Activated naive CD4-positive, alpha-beta T cell treated with anti-CD3 and anti-CD28 coated beads, Interleukin-2, amount 10 ng/mL, durations not matched to agents 7 days and 5 days (primary cell): ENCODE measurements around the gene SYCE3.
"Not testable (repeated sequence)": the region's sequence is repeated elsewhere in the genome, so short reads cannot be mapped to it uniquely, and the experiment has no call there.

Experiments used
- CTCF ChIA-PET: fragments of 350-600 bp; sonication (Branson Sonifier 250); formaldehyde crosslinking; loops from one replicate; lab custom pipeline; 2021; ENCODE audit warnings: antibody characterized with exemption; lab: Charles Lee
- DNase-seq: peaks from one replicate; pipeline ENCODE4 v3.0.0-alpha.2; 2020
- H3K27ac Mint-ChIP-seq: one replicate; pipeline ENCODE4 v1.8.0; 2021; ENCODE audit warnings: mild to moderate bottlenecking, moderate library complexity, mixed read lengths
- H3K27me3 Mint-ChIP-seq: one replicate; pipeline ENCODE4 v1.8.0; 2021; ENCODE audit warnings: mild to moderate bottlenecking, mixed read lengths
- H3K36me3 Mint-ChIP-seq: one replicate; pipeline ENCODE4 v1.8.0; 2021; ENCODE audit warnings: mixed read lengths
- H3K4me1 Mint-ChIP-seq: one replicate; pipeline ENCODE4 v1.8.0; 2021; ENCODE audit warnings: mixed read lengths
- H3K4me3 Mint-ChIP-seq: one replicate; pipeline ENCODE4 v1.8.0; 2021; ENCODE audit warnings: mild to moderate bottlenecking, moderate library complexity, mixed read lengths
- H3K9me3 Mint-ChIP-seq: one replicate; pipeline ENCODE4 v1.8.0; 2021; ENCODE audit warnings: mixed read lengths

SYCE3 gene

GRCh38 chr22:50562523-50563412, at the start of gene SYCE3:
Gene SYCE3 (minus strand): TSS chr22:50562919. CDS start chr22:50556405, 6,514 bp downstream.
- Mint-ChIP-seq H3K9me3 (no peaks in the 10 kb centered on the region), H3K4me3 (peak within 1 kb of the TSS; percentile 83), H3K27ac (peak within 1 kb of the TSS; percentile 83), H3K27me3 (peaks cover 66% of the 10 kb centered on the region), H3K36me3 (peaks cover 1% of the 10 kb centered on the region), H3K4me1 (peaks cover 22% of the 10 kb centered on the region)
- DNase-seq = peak; percentile 98
- CTCF ChIA-PET = interaction anchor here (0.7 to 4.3 kb wide), 13 partner anchors 10 to 55 kb away, joined by 3 to 28 read pairs (median 3); partner anchors contain the start of genes CPT1B, KLHDC7B, LMF2 and NCAPH2

GRCh38 chr22:50612168-50612527, 49.4 kb upstream of the SYCE3 start:
- peaks cover 71% of the 10 kb centered on the region for H3K27me3 Mint-ChIP-seq
- no peak for DNase-seq
- CTCF ChIA-PET = no interaction called here
- H3K27ac Mint-ChIP-seq = no peak overlapping the region
- H3K9me3 Mint-ChIP-seq = no peaks in the 10 kb centered on the region
- H3K4me3 Mint-ChIP-seq = no peak overlapping the region
- H3K4me1 Mint-ChIP-seq = peaks cover 14% of the 10 kb centered on the region
- H3K36me3 Mint-ChIP-seq = no peaks in the 10 kb centered on the region

- CTCF ChIA-PET = no interaction called here
- H3K36me3 Mint-ChIP-seq = no peaks in the 10 kb centered on the region
- no peak overlapping the region for H3K4me3 Mint-ChIP-seq
- peaks cover 14% of the 10 kb centered on the region for H3K4me1 Mint-ChIP-seq
- peaks cover 77% of the 10 kb centered on the region for H3K27me3 Mint-ChIP-seq
- H3K27ac Mint-ChIP-seq = no peak overlapping the region
- no peaks in the 10 kb centered on the region for H3K9me3 Mint-ChIP-seq
- DNase-seq = no peak
These were observed 48.8 kb upstream of the SYCE3 start for GRCh38 chr22:50611341-50612060.

GRCh38 chr22:50610581-50610980, 47.9 kb upstream of the SYCE3 start:
- no peaks in the 10 kb centered on the region for H3K9me3 Mint-ChIP-seq

GRCh38 chr22:50610041-50610451, 47.3 kb upstream of the SYCE3 start:
- peaks cover 14% of the 10 kb centered on the region for H3K4me1 Mint-ChIP-seq
- H3K4me3 Mint-ChIP-seq = no peak overlapping the region
- peaks cover 92% of the 10 kb centered on the region for H3K27me3 Mint-ChIP-seq
- no peaks in the 10 kb centered on the region for H3K36me3 Mint-ChIP-seq
- no peaks in the 10 kb centered on the region for H3K9me3 Mint-ChIP-seq
- no peak for DNase-seq
- CTCF ChIA-PET = no interaction called here
- no peak overlapping the region for H3K27ac Mint-ChIP-seq

More at GRCh38 chr22:50610581-50610980, 47.9 kb upstream of the SYCE3 start:
- no peak for DNase-seq
- Mint-ChIP-seq H3K4me3 (no peak overlapping the region), H3K27me3 (peaks cover 86% of the 10 kb centered on the region), H3K4me1 (peaks cover 14% of the 10 kb centered on the region), H3K27ac (no peak overlapping the region), H3K36me3 (no peaks in the 10 kb centered on the region)
- CTCF ChIA-PET = no interaction called here

GRCh38 chr22:50609599-50609998, 46.9 kb upstream of the SYCE3 start:
- peaks cover 14% of the 10 kb centered on the region for H3K4me1 Mint-ChIP-seq
- no peaks in the 10 kb centered on the region for H3K9me3 Mint-ChIP-seq
- CTCF ChIA-PET = no interaction called here
- H3K4me3 Mint-ChIP-seq = no peak overlapping the region
- peaks cover 96% of the 10 kb centered on the region for H3K27me3 Mint-ChIP-seq
- DNase-seq = no peak
- H3K27ac Mint-ChIP-seq = no peak overlapping the region
- H3K36me3 Mint-ChIP-seq = no peaks in the 10 kb centered on the region

- CTCF ChIA-PET = no interaction called here
These were observed 46.3 kb upstream of the SYCE3 start for GRCh38 chr22:50608996-50609395.

GRCh38 chr22:50608058-50608840, 45.5 kb upstream of the SYCE3 start:
- H3K4me3 Mint-ChIP-seq, DNase-seq, H3K9me3 Mint-ChIP-seq, H3K36me3 Mint-ChIP-seq, H3K27ac Mint-ChIP-seq, H3K4me1 Mint-ChIP-seq, CTCF ChIA-PET: not testable (repeated sequence)
- peaks cover 96% of the 10 kb centered on the region for H3K27me3 Mint-ChIP-seq

More at GRCh38 chr22:50608996-50609395, 46.3 kb upstream of the SYCE3 start:
- peaks cover 10% of the 10 kb centered on the region for H3K4me1 Mint-ChIP-seq
- DNase-seq = no peak
- H3K27ac Mint-ChIP-seq = no peak overlapping the region
- no peaks in the 10 kb centered on the region for H3K36me3 Mint-ChIP-seq
- H3K9me3 Mint-ChIP-seq = no peaks in the 10 kb centered on the region
- H3K27me3 Mint-ChIP-seq = peaks cover 95% of the 10 kb centered on the region
- no peak overlapping the region for H3K4me3 Mint-ChIP-seq

- Mint-ChIP-seq H3K4me3 (no peak overlapping the region), H3K27ac (no peak overlapping the region), H3K4me1 (peaks cover 3% of the 10 kb centered on the region), H3K9me3 (no peaks in the 10 kb centered on the region), H3K27me3 (peaks cover 96% of the 10 kb centered on the region), H3K36me3 (no peaks in the 10 kb centered on the region)
- CTCF ChIA-PET = no interaction called here
- peak; percentile 19 for DNase-seq
These were observed 44.9 kb upstream of the SYCE3 start for GRCh38 chr22:50607659-50608020.

- DNase-seq = peak; percentile 1
- CTCF ChIA-PET = interaction anchor here (0.8 kb wide), 1 partner anchor 14 kb away, joined by 3 read pairs; no protein-coding TSS in a partner anchor
- no peak overlapping the region for H3K4me3 Mint-ChIP-seq
- no peak overlapping the region for H3K27ac Mint-ChIP-seq
- H3K27me3 Mint-ChIP-seq = peaks cover 96% of the 10 kb centered on the region
- H3K9me3 Mint-ChIP-seq = no peaks in the 10 kb centered on the region
- no peaks in the 10 kb centered on the region for H3K36me3 Mint-ChIP-seq
- H3K4me1 Mint-ChIP-seq = no peaks in the 10 kb centered on the region
These were observed 44.4 kb upstream of the SYCE3 start for GRCh38 chr22:50606946-50607658.

GRCh38 chr22:50606165-50606945, 43.6 kb upstream of the SYCE3 start:
- CTCF ChIA-PET = interaction anchor here (0.8 kb wide), 1 partner anchor 14 kb away, joined by 3 read pairs; no protein-coding TSS in a partner anchor

GRCh38 chr22:50605613-50606074, 42.9 kb upstream of the SYCE3 start:
- H3K4me1 Mint-ChIP-seq = peaks cover 4% of the 10 kb centered on the region
- no peak overlapping the region for H3K27ac Mint-ChIP-seq
- peaks cover 1% of the 10 kb centered on the region for H3K36me3 Mint-ChIP-seq
- DNase-seq = no peak
- H3K9me3 Mint-ChIP-seq = no peaks in the 10 kb centered on the region
- peaks cover 96% of the 10 kb centered on the region for H3K27me3 Mint-ChIP-seq
- no peak overlapping the region for H3K4me3 Mint-ChIP-seq
- CTCF ChIA-PET = no interaction called here

More at GRCh38 chr22:50606165-50606945, 43.6 kb upstream of the SYCE3 start:
- H3K27me3 Mint-ChIP-seq = peaks cover 96% of the 10 kb centered on the region
- H3K4me3 Mint-ChIP-seq = no peak overlapping the region
- H3K36me3 Mint-ChIP-seq = peaks cover 1% of the 10 kb centered on the region
- DNase-seq = no peak
- peaks cover 4% of the 10 kb centered on the region for H3K4me1 Mint-ChIP-seq
- H3K9me3 Mint-ChIP-seq = no peaks in the 10 kb centered on the region
- no peak overlapping the region for H3K27ac Mint-ChIP-seq
